ENCODE measurements around the gene HYCC1.

HYCC1 gene

GRCh38 chr7:23022258-23022769, 8.4 kb upstream of the HYCC1 start:
- TF ChIP-seq CTCF (IDR thresholded peaks at IDR 0.05; ENCODE audit: extremely low read depth, missing control alignments), result no peak
- no peak for DNase-seq (ENCODE audit: low spot score)

- TF ChIP-seq CTCF (IDR thresholded peaks at IDR 0.05; ENCODE audit: extremely low read depth, missing control alignments), result no peak
- no peak for DNase-seq (ENCODE audit: low spot score)
Observed at GRCh38 chr7:23021596-23021995, 7.7 kb upstream of the HYCC1 start.

- TF ChIP-seq CTCF (IDR thresholded peaks at IDR 0.05; ENCODE audit: extremely low read depth, missing control alignments), result no peak
- DNase-seq (ENCODE audit: low spot score), result no peak
Observed at GRCh38 chr7:23020742-23021401, 6.9 kb upstream of the HYCC1 start.

GRCh38 chr7:23018750-23019149, 4.8 kb upstream of the HYCC1 start:
- no peak for TF ChIP-seq CTCF (IDR thresholded peaks at IDR 0.05; ENCODE audit: extremely low read depth, missing control alignments)
- DNase-seq (ENCODE audit: low spot score), result no peak

- DNase-seq (ENCODE audit: low spot score), result no peak
- no peak for TF ChIP-seq CTCF (IDR thresholded peaks at IDR 0.05; ENCODE audit: extremely low read depth, missing control alignments)
Observed at GRCh38 chr7:23017309-23017708, 3.4 kb upstream of the HYCC1 start.

GRCh38 chr7:23016345-23017253, 2.7 kb upstream of the HYCC1 start:
- no peak for DNase-seq (ENCODE audit: low spot score)

More at GRCh38 chr7:23016345-23017253, 2.7 kb upstream of the HYCC1 start:
- no peak for TF ChIP-seq CTCF (IDR thresholded peaks at IDR 0.05; ENCODE audit: extremely low read depth, missing control alignments)

Data from GM20000 (cell line).